MM.1S (cell line): ENCODE results near the gene NCR2.

ENCODE experiments used
- EZH2 ChIP-seq: fragments of 300-600 bp; sonication (generic); optimal IDR thresholded peaks from 2 replicates; pipeline ENCODE3; 2017; ENCODE audit warnings: low read depth, mild to moderate bottlenecking, antibody characterized with exemption, low read length, mixed read lengths
- TF ChIP-seq, protein P1 (sequence below): fragments of 300-600 bp; sonication (generic); IDR thresholded peaks from 2 replicates; pipeline ENCODE4 v1.5.1; 2016; ENCODE audit warnings: antibody characterized with exemption, low read length, mixed read lengths

DNA sequence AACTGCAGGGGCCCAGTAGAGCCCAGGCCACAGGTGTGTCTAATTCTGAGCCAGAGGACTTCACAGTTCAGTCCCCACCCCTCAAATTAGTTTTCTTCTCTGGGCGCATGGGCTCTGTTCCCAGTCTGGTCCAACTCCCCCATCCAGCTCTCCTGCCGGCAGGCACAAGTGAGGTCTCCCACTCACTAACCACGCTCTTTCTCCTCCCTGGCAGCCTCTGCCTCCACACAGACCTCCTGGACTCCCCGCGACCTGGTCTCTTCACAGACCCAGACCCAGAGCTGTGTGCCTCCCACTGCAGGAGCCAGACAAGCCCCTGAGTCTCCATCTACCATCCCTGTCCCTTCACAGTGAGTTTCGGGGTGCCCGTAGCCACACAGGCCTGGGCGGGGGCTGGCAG lies 6.2 kb downstream of the NCR2 start:
- TF ChIP-seq, protein P1, sequence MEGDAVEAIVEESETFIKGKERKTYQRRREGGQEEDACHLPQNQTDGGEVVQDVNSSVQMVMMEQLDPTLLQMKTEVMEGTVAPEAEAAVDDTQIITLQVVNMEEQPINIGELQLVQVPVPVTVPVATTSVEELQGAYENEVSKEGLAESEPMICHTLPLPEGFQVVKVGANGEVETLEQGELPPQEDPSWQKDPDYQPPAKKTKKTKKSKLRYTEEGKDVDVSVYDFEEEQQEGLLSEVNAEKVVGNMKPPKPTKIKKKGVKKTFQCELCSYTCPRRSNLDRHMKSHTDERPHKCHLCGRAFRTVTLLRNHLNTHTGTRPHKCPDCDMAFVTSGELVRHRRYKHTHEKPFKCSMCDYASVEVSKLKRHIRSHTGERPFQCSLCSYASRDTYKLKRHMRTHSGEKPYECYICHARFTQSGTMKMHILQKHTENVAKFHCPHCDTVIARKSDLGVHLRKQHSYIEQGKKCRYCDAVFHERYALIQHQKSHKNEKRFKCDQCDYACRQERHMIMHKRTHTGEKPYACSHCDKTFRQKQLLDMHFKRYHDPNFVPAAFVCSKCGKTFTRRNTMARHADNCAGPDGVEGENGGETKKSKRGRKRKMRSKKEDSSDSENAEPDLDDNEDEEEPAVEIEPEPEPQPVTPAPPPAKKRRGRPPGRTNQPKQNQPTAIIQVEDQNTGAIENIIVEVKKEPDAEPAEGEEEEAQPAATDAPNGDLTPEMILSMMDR: no peak
- no peak for TF ChIP-seq EZH2
